ENCODE results near the gene KRT23.
"Not testable (repeated sequence)": the region's sequence is repeated elsewhere in the genome, so short reads cannot be mapped to it uniquely, and the experiment has no call there.

The KRT23 gene

DNA sequence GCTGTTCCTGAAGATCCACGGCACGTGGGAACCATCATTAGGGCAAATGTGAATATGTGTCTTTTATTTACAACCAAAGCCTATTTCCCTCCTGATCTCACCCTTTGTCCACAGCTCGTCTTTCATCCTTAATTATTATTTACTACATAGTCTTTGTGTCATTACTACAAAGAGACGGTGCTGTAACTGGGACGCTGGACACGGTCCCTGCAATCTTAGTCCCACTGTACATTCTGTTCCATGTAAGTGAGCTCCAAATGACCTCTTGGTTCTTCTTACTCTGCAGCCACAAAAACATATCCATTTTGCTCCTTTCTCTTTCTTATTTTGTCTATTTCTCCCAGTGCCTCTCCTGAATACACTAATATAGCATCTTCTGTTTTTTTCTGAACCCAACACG, 12.7 kb upstream of the KRT23 start:
- no peak for DNase-seq (ENCODE audit: low spot score)

DNA sequence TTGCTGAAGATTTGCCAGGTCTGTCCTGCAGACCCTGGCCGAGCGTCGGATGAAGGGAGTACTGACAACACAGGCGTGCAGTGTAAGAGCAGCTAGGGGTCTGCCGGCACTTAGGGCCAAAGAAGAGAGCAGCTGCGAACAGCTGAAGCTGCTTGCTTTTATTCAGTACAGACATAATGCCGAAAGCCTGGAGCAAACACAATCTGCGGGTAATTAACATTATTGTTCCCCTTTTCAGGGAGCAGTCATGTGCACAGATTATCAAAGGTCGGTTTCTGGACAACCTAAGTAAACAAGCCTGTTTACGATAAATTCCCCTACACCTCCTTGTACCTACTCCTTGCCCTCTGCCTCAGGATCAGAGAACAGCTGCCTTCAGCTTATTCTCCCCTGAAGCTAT, 12.0 kb upstream of the KRT23 start:
- no peak for DNase-seq (ENCODE audit: low spot score)

DNA sequence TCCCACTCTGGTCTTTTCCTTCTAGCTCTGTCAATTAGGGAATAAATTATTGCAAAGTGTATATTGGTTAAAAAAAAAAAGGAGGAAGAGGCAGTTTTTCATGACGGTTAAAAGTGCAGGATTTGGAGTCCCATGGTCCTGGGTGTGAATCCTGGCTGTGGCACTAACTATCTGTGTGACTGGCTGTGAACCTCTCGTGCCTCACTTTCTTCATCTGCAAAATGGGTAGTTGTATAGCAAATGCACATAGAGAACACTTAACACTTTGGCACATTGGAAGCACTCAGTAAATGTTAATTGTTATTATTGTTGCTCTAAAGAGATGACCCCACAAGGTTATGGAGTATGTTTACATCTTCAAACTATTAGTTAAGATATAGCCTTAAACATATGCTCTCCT, 10.5 kb upstream of the KRT23 start:
- no peak for DNase-seq (ENCODE audit: low spot score)

DNA sequence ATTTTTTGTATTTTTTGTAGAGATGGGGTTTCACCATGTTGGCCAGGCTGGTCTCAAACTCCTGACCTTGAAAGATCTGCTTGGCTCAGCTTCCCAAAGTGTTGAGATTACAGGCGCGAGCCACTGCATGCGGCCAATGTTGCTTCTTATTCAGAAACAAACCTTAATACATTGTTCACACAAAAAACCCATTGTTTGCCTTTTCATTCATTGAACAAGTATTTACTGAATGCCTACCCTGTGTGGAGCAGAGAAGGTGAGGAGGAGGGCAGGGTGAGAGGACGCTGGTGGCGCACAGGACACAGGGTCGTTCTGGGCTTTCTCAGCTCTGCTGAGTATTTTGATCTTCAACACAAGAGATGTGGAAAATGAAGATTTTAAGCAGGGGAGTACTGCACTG, 8.0 kb upstream of the KRT23 start:
- DNase-seq (ENCODE audit: low spot score), result no peak

- no peak for DNase-seq (ENCODE audit: low spot score)
These were observed 7.1 kb upstream of the KRT23 start for GRCh38 chr17:40944531-40944930.

DNA sequence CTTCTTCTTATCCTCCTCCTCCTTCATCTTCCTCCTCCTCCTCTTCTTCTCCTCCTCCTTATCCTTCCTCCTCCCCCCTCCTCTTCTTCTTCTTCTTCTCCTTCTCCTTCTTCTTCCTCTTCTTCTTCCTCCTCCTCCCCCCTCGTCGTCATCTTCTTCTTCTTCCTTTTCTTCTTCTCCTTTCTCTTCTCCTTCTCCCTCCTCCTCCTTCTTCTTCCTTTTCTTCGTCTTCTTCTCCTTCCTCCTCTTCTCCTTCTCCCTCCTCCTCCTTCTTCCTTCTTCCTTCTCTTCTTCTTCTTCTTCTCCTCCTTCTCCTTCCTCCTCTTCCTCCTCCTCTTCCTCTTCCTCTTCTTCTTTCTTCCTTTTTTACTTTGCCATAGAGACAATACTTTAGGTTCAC, 5.1 kb upstream of the KRT23 start:
- DNase-seq (ENCODE audit: low spot score), result no peak

DNA sequence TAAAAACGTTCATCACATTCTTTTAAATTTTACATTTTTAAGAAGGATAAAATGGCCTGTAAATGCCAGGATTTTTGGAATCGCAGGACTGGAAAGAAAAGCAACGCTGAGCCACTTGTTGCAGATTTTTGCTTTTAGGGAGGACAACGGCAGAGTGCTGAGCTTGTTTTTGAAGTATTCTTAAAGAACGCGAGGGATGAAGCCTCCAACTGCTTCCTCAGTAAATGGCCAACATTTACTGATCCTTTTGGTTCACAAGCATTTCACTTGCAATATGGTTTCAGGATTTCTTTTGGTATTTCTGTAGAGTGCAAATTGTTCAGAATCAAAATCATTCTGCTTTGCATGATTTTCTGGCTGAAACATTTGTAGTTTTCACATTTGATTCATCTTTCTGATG, 2.8 kb upstream of the KRT23 start:
- no peak for DNase-seq (ENCODE audit: low spot score)

DNA sequence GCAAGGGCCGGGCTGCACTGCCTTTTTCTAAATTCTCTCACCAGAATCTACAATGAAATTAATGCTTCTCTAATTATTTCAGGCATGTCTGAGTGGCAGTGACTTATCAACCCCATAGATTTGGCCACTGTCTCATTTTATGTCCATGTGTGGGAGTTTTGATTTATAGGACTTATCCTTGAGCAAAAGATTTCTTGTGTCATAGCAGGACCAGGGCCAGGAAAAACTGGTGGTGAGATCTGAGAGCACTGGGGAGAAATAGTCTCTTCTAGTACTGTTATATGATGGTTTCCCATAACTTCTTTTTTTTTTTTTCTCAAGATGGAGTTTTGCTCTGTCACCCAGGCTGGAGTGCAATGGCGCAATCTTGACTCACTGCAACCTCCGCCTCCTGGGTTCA, 1.5 kb upstream of the KRT23 start:
- no peak for DNase-seq (ENCODE audit: low spot score)

DNA sequence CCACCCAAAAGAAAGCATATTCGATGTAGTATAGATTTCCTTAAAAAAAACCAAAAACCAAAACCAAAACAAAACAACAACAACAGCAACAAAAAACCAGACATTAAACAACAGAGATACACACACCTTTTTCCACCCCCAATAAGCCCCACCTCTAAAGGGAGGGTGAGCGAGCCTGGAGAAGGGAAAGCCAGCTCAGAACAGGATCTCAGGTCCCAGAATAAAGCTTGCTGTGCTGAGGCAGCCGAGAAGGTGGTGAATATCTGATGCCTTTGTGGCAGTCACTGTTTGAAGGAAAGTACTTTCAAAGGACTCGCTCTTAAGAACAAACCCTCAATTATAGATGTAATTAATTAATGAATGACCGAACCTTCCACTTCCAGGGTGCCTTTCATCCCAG, 470 bp downstream of the KRT23 start:
- DNase-seq (ENCODE audit: low spot score), result no peak

GRCh38 chr17:40936437-40936971, 942 bp downstream of the KRT23 start:
- DNase-seq (ENCODE audit: low spot score), result no peak

DNA sequence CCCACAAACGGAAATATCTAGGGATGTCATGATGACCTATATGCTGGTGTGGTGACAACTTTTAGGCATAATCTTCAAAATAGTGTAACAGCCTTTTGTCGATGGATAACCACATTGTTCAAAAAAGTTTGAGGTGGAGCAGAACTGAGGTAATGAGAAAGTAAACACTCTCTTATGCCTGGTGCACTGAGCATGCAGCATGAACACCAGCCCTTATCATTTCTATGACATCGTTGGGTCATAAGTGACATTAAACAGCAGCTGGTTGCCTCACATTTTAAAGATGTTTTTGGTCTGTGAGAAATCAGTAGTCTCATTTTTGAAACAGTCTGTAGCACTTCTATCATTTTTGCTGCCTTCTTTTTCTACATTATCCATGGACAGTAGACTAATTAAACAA, 1.8 kb downstream of the KRT23 start:
- DNase-seq (ENCODE audit: low spot score), result no peak

DNA sequence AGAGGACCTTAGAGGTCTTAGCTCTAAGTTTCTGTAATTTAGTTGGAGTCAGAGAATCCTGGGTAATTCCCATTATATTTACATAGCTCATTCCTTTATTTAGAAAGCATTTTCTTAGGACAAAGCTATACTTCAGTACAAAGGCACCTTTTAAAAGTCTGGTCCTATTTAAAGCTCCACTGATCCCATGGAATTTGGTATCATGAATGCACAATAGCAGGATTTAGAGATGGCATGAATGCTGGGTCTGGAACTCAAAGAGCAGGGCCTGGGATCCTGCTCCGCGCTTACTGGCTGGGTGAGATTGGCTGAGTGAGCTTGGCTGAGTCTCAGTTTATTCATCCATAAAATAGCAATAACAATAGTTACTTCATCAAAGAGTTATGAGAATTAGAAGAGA, 4.8 kb downstream of the KRT23 start:
- DNase-seq (ENCODE audit: low spot score), result no peak

DNA sequence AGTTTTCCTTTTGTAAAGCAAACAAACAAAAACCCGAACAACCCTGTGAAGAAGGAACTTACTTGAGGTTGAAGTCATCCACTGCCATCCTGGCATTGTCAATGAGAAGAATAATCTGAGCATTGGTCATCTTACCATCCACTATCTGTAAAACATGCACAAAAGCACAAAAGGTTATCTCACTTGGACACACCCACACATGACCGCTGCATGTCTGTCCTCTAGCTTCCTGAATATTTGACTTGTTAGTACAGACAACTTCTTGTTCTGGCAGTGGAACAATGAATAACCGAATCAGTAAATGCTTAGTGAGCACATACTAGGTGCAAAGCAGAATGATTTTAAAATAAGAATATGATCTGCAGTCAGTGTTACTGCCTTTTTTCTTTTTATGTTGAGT, 6.1 kb downstream of the KRT23 start:
- no peak for DNase-seq (ENCODE audit: low spot score)

DNA sequence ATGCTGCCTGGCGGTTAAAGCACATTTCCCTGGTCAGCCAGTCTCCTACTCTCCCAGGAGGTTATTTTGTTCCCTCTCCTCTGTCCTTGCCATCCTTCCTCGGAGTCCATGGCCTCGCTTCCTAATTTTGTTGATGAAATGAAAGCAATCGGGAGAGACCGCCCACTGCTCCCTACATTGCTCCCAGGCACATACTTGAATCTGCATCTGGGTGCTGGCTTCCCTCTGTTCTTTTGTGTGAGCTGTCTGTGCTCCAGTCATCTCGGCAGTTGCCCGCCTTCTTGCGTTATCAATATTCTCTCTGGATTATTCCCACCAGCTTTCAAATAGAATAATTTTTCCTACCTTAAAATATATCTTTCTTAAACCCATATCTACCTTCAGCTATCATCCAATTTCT, 11.1 kb downstream of the KRT23 start:
- DNase-seq (ENCODE audit: low spot score), result no peak

DNA sequence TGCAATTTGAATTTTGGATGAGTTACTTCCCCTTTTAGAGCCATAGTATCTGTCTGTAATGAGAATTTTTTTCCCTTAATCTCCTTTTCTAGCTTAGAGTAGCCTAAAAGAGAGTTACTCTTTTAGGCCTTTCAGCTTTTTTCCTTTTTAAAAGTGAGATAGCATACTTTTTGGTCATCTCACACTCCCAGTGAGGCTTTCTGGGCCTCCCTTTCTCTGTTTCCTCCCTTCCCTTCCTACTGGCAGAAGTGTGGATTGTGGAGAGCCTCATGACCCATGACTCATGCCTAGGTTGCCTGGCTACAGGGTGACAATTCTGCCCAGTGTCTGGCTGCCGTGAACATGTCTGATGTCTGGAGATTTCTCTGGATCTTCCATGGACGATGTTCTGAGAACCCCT, 15.2 kb downstream of the KRT23 start:
- DNase-seq (ENCODE audit: low spot score), result no peak

GRCh38 chr17:40921026-40921425, 16.4 kb downstream of the KRT23 start:
- DNase-seq (ENCODE audit: low spot score), result no peak

- not testable (repeated sequence) for DNase-seq (ENCODE audit: low spot score)
These were observed 20.3 kb downstream of the KRT23 start for GRCh38 chr17:40917116-40917515.

DNA sequence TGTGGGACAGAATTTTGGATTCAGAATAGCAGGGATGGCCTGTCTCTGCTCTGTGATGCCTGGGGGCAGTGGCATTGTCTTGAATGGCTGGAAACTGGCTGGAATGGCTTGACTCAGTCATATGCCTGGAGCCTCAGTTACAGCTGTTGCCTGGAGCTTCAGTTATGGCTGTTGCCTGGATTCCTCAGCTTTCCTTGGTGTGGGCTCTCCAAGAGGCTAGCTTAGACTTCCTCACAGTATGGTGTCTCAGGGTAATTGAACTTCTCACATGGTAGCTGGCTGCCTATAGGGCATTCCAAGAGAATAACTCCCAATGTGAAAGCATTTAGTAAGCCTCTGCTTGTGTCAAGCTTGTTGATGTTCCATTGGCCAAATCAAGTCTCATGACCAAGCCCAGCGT, 21.1 kb downstream of the KRT23 start:
- no peak for DNase-seq (ENCODE audit: low spot score)

DNA sequence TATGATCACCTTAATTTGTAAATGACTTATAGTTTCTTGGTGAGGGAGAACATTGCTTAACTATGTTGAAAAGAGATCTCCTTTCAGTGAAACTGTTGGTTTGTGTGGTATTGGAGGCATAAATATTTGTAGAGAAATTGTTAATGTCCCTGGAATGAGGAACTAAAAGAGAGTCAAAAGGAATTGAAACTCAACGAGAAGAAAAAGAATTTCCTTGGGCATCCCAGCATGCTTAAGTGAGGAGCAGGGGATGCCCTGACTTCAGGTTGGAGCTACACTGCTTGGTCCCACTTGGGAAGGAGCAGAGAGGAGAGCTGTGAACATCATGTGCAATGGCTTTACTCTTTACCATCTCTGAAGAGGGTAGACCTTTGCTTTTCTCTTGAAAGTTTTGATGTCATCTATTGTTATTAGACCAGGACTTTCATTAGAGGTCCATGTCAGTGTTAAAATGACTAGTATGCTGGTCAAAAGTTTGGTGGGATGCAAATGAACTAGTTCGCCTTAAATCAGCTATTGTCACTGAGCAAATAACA, 21.7 kb downstream of the KRT23 start:
- DNase-seq (ENCODE audit: low spot score), result no peak

DNA sequence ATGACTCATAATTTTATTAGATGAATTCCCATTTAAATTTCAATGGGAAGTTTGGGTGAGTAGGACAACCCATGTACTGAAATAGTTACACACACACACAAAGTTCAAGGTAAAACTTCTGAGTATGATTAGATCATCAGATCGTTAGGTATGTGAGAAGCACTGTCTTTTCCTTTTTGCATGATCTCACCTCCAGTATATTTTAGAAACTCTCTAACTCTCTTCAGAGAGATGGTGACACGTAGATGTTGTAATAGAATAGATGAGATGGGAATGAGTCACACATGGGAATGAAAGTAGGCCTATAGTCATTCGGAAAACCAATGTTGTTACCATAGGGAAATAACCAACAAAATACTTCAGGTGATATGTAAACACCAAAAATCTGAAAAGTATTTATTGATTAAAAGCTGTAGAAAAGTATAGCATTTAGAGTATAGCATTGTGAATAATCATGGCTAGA, 22.2 kb downstream of the KRT23 start:
- DNase-seq (ENCODE audit: low spot score), result no peak

DNA sequence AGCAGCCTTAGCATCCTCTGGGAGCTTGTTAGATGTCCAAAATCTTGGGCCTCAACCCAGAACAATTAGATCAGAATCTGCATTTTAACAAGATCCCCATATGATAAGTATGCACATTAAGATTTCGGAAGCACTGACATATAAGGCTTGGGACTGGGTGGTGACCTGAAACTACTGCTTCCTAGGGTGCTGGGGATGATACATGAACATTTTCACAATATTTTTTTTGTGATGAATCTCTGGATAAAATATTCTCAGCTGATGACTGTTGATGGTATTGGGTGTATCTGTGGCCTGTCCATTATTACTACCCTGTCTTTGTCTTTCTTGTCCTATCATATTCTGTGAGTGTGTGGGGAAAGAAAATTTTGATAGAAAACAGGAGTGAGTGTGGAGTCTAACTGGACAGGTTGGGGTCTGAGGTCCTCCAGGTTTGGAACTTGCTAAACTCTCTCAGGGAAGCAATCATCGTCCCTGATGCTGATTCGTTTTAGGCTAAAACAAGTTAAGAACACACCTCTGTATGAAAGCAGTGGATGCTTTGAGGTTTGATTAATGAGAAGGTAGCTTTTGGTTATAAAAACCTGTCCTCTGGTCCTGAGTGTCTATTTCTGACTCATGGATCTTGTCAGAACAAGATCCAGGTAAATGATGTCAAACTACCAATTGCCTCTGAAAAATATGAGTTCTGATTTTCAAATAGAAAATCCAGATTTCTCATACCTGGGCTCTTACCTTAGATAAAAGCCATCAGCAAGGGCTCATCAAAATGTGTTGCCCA, 23.2 kb downstream of the KRT23 start:
- no peak for DNase-seq (ENCODE audit: low spot score)

- no peak for DNase-seq (ENCODE audit: low spot score)
These were observed 24.8 kb downstream of the KRT23 start for GRCh38 chr17:40912486-40913210.

- DNase-seq (ENCODE audit: low spot score), result no peak
These were observed 27.0 kb downstream of the KRT23 start for GRCh38 chr17:40910441-40910841.
